Measurements from ENCODE around the gene CDH23.

GRCh38 chr10:71661779-71662336 is 265.1 kb downstream of the CDH23 start:
- no peak for TF ChIP-seq CTCF (IDR thresholded peaks at IDR 0.05; ENCODE audit: low read depth, low read length, poor library complexity, severe bottlenecking)
- TF ChIP-seq EZH2phosphoT487 (IDR thresholded peaks at IDR 0.05; ENCODE audit: borderline replicate concordance, low read length), result no peak
